ENCODE data around the gene PRICKLE3.

PRICKLE3 gene

GRCh38 chrX:49225858-49226257, 39.7 kb upstream of the PRICKLE3 start:
- Histone ChIP-seq H3F3A (ENCODE audit: insufficient read depth) (no peaks in the 10 kb centered on the region), H3K79me2 (ENCODE audit: insufficient read depth, low read length) (no peaks in the 10 kb centered on the region), H3K4me2 (ENCODE audit: low read depth, low read length, poor library complexity, severe bottlenecking) (no peak overlapping the region), H4K20me1 (ENCODE audit: low read depth, low read length) (no peaks in the 10 kb centered on the region), H3K27ac (ENCODE audit: low read depth, low read length) (no peak overlapping the region), H3K9me3 (ENCODE audit: insufficient read depth, low read length) (no peaks in the 10 kb centered on the region), H3K9me2 (replicated peaks; ENCODE audit: insufficient read depth, low read length) (no peaks in the 10 kb centered on the region), H3K36me3 (ENCODE audit: low read length) (no peaks in the 10 kb centered on the region), H3K9ac (ENCODE audit: low read length) (no peak overlapping the region), H2AFZ (ENCODE audit: low read depth, low read length, severe bottlenecking) (no peak overlapping the region), H3K27me3 (ENCODE audit: low read length) (no peaks in the 10 kb centered on the region), H3K4me3 (ENCODE audit: insufficient read depth, low read length, poor library complexity, severe bottlenecking) (no peak overlapping the region)
- TF ChIP-seq CTCF (IDR thresholded peaks at IDR 0.05; ENCODE audit: insufficient read depth, low read length, poor library complexity, severe bottlenecking) (no peak), EZH2phosphoT487 (conservative IDR thresholded peaks at IDR 0.05; ENCODE audit: low read length) (no peak)

- TF ChIP-seq CTCF (IDR thresholded peaks at IDR 0.05; ENCODE audit: insufficient read depth, low read length, poor library complexity, severe bottlenecking) (no peak), EZH2phosphoT487 (conservative IDR thresholded peaks at IDR 0.05; ENCODE audit: low read length) (no peak)
- H3K9ac ChIP-seq (ENCODE audit: low read length), result no peak overlapping the region
- H3K27me3 ChIP-seq (ENCODE audit: low read length), result no peaks in the 10 kb centered on the region
Observed at GRCh38 chrX:49221868-49222267, 35.7 kb upstream of the PRICKLE3 start.

GRCh38 chrX:49220100-49220499, 33.9 kb upstream of the PRICKLE3 start:
- Histone ChIP-seq H3K9me2 (replicated peaks; ENCODE audit: insufficient read depth, low read length) (no peaks in the 10 kb centered on the region), H2AFZ (ENCODE audit: low read depth, low read length, severe bottlenecking) (no peak overlapping the region), H3F3A (ENCODE audit: insufficient read depth) (no peaks in the 10 kb centered on the region), H3K4me2 (ENCODE audit: low read depth, low read length, poor library complexity, severe bottlenecking) (no peak overlapping the region), H3K79me2 (ENCODE audit: insufficient read depth, low read length) (no peaks in the 10 kb centered on the region), H4K20me1 (ENCODE audit: low read depth, low read length) (no peaks in the 10 kb centered on the region), H3K36me3 (ENCODE audit: low read length) (no peaks in the 10 kb centered on the region), H3K27ac (ENCODE audit: low read depth, low read length) (no peak overlapping the region), H3K9me3 (ENCODE audit: insufficient read depth, low read length) (no peaks in the 10 kb centered on the region), H3K4me3 (ENCODE audit: insufficient read depth, low read length, poor library complexity, severe bottlenecking) (no peak overlapping the region), H3K27me3 (ENCODE audit: low read length) (no peaks in the 10 kb centered on the region), H3K9ac (ENCODE audit: low read length) (no peak overlapping the region)
- TF ChIP-seq EZH2phosphoT487 (conservative IDR thresholded peaks at IDR 0.05; ENCODE audit: low read length) (no peak), CTCF (IDR thresholded peaks at IDR 0.05; ENCODE audit: insufficient read depth, low read length, poor library complexity, severe bottlenecking) (no peak)

More at GRCh38 chrX:49221868-49222267, 35.7 kb upstream of the PRICKLE3 start:
- no peaks in the 10 kb centered on the region for H4K20me1 ChIP-seq (ENCODE audit: low read depth, low read length)
- H2AFZ ChIP-seq (ENCODE audit: low read depth, low read length, severe bottlenecking), result no peak overlapping the region
- no peak overlapping the region for H3K4me3 ChIP-seq (ENCODE audit: insufficient read depth, low read length, poor library complexity, severe bottlenecking)
- no peaks in the 10 kb centered on the region for H3K36me3 ChIP-seq (ENCODE audit: low read length)
- H3K79me2 ChIP-seq (ENCODE audit: insufficient read depth, low read length), result no peaks in the 10 kb centered on the region
- H3K4me2 ChIP-seq (ENCODE audit: low read depth, low read length, poor library complexity, severe bottlenecking), result no peak overlapping the region
- no peak overlapping the region for H3K27ac ChIP-seq (ENCODE audit: low read depth, low read length)
- no peaks in the 10 kb centered on the region for H3K9me3 ChIP-seq (ENCODE audit: insufficient read depth, low read length)
- no peaks in the 10 kb centered on the region for H3K9me2 ChIP-seq (replicated peaks; ENCODE audit: insufficient read depth, low read length)
- no peaks in the 10 kb centered on the region for H3F3A ChIP-seq (ENCODE audit: insufficient read depth)
